GM18499 (cell line): ENCODE results near the gene PRPF40B.

Experiments used
- ATAC-seq: cut with Tn5 transposase; IDR thresholded peaks from one replicate; pipeline ENCODE4 v1.9.1; 2021; ENCODE audit warnings: moderate number of reproducible peaks; ENCODE audit not compliant: insufficient read depth, unreplicated experiment

The PRPF40B gene

DNA sequence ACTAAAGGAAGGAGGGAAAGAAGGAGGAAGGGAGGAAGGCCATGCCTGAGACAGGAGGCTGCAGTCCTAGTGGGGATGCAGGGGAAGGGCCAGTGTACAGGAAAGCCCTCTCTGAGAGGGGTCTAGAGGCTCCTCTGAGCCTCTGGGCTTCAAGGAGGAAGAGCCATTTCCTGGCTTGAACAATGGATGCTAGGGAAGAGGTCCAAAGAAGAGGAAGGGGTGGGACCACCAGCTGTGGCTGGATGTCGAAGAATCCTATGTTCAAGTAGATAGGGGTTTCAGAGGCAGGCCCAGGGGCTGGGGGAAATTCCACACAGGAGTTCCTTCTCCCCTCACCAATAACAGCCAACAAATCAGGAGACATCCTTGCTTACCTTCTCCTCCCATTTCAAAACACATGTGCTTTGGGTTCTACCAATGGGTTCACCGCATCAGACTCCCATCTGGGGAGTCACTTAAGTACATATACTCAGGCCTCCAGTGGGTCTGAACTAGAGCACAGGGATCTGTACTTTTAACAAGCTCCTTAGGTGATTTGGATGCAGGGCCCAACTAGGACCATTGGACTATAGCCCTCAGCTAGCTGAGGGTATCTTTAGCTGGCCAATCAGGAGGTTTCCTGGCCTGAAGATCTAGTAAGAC lies 32.4 kb downstream of the PRPF40B start:
- ATAC-seq = no peak

DNA sequence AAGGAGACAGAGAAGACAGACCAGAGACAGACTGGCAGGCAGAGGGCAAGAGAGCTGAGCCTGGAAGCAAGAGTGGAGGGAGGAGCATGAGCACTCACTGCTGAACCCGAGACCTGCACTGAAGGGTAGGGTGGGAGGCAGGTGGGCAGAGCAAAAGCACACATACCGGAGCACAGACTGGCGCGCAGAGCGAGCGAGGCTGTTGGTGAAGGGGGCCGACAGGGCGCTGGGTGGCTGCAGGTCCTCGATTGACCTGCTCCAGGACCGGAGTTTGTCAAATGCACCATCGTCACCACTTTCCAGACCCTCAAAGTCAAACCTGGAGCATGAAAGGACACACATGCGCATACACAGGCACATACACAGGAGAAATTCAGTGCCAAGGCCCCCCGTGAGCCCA lies 34.9 kb downstream of the PRPF40B start:
- ATAC-seq = no peak

DNA sequence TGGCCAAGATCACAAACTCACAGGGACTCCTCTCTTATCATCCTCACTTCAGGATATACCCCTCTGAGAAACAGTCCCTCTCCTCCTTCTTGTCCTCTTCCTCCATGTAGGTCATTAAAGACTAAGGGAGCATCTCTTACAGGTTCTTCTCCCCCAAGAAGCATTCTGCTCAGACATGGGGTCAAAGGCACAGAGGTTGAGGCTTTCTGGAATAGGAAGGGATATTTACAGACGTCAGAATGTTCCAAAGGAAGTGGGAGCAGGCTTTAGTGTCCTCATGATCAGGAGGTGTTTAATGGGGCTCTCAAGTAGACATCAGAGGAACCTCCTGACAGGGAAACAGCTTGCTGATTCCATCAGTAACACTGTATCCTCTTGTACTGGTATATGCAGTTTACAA lies 36.4 kb downstream of the PRPF40B start:
- no peak for ATAC-seq

DNA sequence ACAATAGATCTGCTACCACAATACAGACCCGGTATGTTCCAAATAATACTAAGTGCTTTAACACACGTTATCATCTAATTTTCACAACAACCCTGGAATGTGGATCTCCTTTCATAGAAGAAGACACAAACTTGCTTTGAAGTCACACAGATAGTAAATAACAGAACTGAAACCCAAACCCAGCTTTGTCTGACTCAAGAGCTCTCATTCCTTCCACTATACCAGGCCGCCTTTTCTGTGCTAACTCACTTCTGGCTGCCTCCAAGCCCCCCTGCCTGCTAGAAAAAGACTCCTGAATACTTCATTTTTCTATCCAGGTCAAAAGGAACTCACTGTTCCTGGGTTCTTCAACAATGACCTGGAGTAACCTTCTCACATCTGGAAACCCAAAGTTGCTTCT lies 37.8 kb downstream of the PRPF40B start:
- ATAC-seq = no peak

DNA sequence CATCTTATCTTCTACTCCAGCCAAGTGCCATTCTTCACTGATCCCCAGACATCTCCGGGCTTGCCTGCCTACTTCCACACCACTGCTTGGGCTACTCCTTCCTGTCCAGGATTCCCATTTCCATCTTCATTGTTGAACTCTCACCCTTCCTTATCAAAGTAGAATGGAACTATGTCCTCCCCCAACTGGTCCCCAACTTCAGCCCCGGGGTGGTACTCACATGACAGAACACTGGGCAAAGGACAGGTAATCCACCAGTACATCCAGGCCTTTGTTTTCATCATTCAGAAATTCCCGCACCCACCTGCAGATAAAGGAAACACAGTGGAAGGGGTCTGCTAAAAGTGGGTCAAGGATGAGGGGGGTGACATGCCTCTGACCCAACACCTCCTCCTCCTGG lies 38.4 kb downstream of the PRPF40B start:
- ATAC-seq = no peak

DNA sequence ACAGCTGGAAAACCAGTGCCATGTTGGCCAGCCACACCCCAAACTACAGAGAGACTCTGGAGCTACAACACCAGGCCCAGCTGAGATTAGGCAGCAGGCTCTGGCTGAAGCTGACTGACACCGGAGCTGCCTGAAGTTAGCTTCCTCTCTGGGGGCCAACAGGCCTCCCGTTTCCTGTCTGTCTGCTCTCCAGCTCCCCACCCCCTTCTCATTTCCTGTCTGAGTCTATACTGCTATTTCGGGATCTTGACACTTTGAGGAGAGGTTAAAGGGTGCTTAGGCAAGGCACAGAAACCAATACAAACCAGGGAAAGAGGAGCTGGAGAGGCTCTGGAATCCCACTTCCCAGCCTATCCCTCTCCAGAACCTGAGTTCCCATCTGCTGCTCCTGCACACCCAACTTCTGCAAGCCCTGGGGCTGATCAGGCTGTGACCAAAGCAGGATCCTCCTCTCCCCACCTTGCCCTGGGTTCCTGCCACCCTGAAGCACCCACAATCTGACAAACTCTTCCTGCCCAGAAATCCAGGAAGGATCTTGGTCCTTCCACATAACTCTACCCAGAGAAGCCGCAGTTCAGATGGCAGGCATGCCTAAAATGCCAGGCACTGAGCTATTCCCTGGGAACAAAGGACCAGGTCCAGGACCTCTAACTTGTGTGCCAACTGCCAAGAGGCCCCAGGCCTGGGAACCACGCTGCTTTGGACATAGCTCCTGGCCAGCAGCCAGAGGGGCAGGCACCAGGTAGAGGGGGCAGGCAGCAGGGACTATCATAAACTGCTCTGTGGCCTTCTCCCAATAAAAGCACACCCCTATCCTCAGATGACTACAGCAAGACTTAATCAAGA lies 39.9 kb downstream of the PRPF40B start:
- ATAC-seq = no peak

DNA sequence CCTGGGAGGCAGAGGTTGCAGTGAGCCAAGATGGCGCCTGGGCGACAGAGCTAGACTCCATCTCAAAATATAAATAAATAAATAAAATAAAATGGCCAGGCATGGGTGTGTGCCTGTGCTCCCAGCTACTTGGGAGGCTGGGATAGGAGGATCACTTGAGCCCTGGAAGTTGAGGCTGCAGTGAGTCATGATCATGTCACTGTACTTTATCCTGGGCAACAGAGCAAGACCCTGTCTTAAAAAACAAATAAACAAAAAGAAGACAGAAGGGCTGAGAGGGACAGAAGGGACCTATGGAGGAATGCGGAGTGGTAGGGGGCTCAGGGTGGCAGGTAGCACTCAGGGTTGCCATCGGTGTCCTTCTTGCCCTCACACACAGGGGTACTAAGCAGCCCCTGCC lies 40.8 kb downstream of the PRPF40B start:
- no peak for ATAC-seq

DNA sequence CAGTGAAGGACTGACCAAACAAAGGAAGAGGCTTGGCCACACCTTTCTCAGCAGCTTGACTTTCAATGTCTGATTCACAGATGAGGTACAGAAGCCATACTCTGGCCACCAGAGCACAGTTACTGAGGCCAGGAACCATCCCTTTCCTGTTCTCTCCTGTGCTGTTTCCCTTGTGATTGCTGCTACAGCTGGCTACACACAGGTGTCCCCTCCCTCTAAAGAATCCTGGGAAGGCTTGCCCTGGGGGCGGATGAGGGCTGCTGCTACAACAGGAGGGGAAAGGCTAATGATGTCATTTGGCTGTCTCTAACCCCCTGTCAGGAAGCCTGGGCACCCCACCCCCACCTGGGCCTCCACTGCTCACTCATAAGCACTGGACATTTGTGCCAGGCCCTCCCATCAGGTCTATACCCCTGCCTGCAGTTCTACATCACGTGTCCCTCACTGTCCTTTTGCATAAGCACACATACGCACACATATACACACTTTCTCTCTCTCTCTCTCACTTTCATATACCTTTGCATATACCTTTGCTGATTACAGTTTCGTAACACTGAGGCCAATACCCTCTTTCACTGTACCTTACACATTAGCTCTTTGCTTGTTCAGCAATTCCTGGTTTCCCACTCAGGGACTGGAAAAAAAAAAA lies 41.4 kb downstream of the PRPF40B start:
- ATAC-seq = peak; percentile 61

DNA sequence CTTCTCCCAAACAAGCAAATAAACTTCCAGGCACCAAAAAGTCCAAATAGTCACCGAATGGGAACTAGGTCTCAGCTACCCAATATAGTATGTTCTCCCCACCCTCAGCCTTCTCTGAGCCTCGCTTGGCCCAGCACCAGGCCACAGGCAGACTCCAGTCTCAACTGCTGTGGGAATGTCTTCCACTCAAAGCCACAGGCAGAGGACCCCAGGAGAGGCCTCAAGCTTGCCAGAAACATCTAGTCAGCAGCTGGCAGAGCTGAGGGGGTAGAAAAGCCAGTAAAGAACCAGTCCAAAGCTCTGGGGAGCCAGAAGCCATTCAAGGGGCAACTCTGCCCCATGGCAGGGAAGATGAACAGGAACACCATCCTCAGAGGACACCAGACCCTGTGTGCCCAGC lies 42.0 kb downstream of the PRPF40B start:
- ATAC-seq = no peak

DNA sequence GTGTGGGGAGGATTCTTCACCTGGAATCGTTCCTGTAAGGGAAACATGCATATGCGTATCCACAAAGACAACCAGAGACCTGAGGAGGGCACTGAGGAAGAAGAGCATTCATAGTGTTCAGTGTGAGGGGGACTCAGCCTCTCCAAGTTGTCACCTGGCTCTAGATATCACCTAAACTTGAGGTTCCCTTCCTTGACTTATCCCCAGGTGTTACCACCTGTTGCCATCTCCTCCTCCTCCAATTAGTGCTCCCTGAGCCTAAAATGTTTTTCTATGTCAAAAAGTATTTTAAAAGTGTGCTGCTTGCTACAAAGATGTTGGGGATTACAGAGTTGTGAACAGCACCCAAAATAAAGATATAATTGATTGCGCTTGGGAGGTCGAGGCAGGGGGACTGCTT lies 42.8 kb downstream of the PRPF40B start:
- ATAC-seq = no peak

DNA sequence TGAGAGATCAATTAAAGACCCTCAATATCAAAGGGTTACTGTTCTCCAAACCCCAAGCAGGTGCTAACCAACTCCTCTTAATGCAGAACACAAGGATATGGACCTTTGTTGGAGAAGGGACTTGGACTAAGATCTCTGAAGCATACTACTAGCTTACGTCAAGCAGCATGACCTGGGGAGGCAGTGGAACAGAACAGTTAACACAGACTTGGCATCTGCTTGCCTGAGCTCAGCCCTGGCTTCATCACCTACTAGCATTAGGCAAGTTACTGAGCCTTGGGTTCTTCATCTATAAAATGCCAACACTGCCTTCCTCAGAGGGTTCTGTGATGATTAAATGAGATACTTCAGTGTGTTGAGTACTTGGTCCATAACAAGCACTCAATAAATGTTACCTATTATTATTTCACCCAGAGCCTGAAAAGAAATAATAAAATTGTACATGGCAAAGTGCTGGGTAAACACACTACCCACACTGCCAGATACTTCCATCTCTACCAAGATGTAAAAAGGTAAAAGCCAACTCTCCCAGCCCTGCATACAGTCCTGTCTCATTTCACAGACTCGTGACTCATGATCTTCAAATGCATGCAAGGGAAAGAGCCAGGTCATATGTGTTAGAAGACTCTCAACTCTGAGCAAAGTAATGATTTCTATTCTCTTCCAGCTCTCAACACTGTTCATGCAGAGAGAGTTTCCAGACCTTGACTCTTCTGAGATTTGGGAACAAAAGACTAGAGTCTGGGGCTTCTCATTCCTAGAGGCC lies 44.1 kb downstream of the PRPF40B start:
- no peak for ATAC-seq

DNA sequence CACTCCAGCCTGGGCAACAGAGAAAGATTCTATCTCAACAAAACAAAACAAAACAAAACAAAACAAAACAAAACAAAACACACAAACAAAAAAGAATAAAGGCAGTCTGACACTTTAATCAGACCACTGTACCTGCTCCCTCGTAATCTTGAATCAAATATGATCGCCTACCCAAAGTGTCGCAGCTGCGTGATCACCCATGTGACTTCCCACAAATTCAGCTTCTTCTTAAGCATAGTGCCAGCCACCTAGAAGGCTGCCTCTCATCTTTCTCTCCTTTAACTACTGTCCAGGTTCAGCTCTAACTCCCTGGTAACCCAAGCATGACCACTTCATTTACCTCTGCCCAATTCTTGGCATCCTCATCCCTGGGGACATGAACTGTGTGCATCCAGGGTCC lies 46.4 kb downstream of the PRPF40B start:
- no peak for ATAC-seq

DNA sequence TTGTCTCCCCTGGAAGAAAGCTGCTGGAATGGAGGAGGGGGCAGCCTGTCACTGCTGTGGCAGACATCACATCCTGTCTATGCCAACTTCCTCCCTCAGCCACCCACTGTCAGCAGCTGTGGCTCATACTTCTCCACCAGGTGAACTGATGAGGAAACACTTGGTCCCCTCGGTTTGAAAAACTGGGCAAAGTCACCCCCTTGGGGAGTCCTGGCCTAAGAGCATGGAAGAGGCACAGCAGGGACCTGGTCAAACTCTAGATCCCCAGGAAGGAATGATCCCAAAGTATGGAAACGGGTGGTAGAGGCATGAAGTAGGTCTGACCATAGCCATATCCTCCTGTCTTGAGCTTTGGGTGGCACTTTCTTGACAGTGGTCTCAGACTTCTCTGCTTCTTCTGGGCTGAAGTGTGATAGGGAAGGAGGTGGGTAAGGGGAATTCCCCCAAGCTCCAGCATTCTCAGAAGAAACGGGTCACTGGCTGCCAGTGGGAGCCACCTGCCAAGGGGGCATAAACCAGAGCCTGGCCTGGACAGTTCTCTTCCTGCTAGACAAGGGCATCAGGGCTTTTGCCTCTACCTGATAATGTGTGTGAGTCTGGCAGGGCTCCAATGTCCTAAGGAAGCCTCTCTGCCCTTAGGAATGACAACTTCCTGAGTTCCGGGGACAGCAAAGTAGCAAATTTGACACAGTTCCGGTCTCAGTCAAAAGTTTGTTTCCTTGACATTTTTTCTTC lies 47.8 kb downstream of the PRPF40B start:
- ATAC-seq = no peak

DNA sequence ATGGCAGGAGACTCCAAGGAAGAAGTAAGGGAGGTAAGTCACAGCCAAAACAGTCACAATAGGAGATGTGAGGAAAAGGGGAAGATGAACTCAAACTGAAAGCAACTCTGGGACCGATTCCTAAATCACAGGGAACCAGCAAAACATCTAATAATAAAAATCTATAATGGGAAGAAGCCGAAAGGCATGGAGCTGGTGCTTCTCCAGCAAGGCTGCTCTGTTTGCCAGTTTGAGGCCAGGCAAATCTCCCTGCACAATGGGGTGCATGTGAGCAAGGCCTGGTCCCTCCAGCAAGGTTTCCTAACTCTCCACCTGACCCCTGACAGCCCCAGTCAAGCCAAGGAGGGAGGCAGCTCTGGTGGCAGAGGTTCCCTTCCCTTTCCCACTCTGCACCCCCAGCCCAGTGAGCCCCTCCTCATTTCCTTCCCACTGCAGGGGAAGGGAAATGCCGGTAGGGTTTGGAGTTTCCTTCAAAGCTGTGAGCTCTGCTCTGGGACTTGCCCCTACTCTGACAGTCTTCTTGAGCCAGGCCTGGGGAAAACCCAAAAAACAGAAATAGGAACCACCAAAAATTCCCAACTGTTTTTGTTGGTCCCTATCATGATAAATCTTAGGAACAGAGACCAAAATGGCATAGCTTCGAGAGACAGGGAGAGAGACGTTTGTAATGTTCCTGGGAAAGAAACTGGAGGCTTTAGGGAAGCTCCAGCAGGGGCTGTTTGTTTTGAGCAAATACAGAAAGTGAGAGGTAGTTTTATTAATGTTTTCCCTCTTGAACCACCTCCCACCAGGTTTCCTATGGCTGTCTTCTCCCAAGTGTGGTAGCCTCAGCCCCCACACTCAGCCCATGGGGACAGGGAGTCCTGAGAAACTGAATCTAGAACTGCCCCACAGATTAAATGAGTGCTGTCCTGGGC lies 49.2 kb downstream of the PRPF40B start:
- no peak for ATAC-seq

DNA sequence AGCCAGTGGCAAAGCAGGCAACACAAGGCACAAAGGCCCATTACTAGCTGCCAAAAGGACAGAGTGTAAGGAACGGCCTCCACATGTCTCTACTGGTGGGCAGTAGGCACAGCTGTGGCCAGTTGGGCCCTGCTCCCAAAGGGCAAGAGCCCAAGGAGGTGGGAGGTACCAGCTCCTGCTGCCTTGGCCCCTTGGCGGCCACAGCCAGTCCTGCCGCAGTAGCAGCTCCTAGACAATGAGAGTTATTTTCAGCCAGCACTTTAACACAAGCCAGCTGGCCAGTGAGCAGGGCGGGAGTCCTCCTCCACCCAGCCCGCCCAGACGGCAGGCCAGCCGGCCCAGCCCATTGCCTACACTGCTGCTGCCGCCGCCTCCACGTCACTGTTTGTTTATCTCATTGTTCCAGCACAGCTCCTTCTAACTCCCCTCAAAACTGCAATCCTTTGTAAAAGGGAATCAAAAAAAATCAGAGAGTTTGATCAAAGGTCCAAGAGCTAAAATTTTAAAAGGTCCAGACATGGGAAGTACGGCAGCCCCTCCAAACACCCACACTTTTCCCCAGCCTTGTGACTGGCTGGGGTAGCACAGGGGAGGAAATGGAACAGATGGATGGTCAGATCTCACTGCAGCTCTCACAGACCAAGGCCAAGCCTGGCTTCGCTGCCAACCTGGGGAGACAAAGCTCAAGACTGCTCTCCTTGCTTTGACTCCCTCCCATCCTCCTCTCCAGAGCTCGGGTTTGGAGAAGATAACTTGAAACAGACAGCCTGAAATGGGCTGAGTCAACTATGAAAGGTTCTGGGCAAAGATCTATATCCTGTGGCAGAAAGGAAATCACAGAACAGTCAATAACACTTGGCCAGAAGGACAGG lies 50.3 kb downstream of the PRPF40B start:
- no peak for ATAC-seq

DNA sequence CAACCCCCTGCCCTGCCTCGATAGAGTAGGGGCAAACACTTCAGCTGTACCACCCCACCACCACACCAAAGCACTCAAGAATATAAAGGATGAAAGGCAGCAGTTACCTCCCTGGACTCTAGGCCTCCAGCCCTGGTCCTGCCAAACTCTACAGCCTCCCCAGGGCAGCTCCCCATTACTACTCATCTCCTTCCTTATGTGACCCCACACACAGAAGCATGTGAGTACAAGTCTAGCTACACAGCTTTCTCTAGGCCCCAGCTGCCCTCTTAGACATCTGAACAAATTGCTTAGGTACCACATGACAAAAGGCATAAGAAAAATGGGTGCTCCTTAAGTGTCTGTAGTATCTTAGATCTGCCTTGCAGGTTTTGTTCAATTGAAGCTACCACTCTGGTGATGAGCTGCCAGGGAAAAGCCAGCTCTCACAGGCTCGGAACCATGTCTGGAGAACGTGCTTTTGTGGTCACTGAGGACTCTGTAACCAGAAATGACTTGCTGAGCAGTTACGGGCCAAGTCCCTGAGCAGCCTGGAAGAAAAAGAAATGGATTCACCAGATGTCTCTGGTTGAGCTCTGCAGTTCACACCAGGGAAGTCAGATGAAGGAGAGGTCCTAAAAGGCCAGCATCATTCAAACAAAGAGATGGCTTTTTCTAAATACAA lies 51.1 kb downstream of the PRPF40B start:
- ATAC-seq = no peak

DNA sequence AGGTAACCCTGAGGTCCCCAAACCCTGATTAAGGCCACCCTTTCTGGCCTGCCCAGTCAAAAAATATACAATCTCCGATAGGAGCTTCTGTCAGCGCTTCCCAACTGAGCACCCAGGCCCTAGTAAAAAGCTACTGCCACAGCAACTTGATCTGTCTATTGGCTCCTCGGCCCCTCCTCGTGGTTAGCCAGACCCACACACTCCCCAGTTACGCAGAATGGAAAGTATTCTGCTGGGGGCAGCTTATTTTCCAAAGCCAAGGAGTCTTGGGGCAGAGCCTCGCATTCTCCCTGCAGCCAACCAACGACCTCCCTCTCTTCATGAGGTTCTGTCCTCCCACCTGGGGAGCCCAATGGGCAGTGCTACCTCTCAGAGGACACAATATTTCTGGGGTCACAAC lies 51.8 kb downstream of the PRPF40B start:
- ATAC-seq = no peak

DNA sequence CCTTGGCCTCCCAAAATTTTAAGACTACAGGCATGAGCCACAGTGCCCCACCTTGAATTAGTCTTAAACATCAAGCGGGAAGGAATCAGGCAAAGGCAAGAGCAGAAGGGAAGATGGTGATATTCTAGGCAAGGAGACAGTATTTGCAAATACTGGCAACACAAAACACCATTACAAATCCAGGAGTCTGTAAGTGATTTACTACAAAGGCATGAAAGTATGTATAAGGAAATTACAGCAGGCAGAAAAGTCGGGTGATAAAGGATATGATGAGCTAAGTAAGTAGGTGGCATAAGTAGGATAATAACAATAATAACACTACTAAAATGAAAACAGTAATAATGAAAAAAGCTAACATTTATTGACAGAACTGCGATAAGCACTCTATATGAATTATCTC lies 55.4 kb downstream of the PRPF40B start:
- no peak for ATAC-seq
